Measurements from ENCODE around the gene PAX5.

GRCh38 chr9:36798350-36799065, 235.6 kb downstream of the PAX5 start:
- TF ChIP-seq EZH2phosphoT487 (IDR thresholded peaks at IDR 0.05; ENCODE audit: insufficient read depth, low read depth) (no peak), EZH2 (IDR thresholded peaks at IDR 0.05; ENCODE audit: insufficient read depth, poor library complexity, severe bottlenecking) (no peak)
